ENCODE results near the gene S100A13.

DNA sequence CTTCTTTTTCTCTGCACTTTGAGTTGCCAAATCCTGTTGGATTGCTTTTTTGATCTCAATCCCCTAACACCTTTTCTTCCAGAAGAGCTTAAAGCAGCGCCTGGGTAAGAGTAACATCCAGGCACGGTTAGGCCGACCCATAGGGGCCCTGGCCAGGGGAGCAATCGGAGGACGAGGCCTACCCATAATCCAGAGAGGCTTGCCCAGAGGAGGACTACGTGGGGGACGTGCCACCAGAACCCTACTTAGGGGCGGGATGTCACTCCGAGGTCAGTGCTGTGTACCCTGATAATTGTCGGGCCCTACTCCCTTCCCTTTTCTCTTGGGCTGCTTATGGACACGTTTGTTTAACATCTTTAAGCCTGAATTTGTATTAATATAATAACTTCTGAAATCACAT, 14.9 kb upstream of the S100A13 start:
- TF ChIP-seq, protein P1, sequence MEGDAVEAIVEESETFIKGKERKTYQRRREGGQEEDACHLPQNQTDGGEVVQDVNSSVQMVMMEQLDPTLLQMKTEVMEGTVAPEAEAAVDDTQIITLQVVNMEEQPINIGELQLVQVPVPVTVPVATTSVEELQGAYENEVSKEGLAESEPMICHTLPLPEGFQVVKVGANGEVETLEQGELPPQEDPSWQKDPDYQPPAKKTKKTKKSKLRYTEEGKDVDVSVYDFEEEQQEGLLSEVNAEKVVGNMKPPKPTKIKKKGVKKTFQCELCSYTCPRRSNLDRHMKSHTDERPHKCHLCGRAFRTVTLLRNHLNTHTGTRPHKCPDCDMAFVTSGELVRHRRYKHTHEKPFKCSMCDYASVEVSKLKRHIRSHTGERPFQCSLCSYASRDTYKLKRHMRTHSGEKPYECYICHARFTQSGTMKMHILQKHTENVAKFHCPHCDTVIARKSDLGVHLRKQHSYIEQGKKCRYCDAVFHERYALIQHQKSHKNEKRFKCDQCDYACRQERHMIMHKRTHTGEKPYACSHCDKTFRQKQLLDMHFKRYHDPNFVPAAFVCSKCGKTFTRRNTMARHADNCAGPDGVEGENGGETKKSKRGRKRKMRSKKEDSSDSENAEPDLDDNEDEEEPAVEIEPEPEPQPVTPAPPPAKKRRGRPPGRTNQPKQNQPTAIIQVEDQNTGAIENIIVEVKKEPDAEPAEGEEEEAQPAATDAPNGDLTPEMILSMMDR (conservative IDR thresholded peaks at IDR 0.05; ENCODE audit: low read depth, low read length), result no peak
- TF ChIP-seq EZH2 (IDR thresholded peaks at IDR 0.05; ENCODE audit: borderline replicate concordance, low read depth, low read length, poor library complexity, severe bottlenecking), result no peak

All from A673 (cell line).